IPS-15b (cell line): ENCODE results near the gene PDZRN3.
"Not testable (repeated sequence)": the region's sequence is repeated elsewhere in the genome, so short reads cannot be mapped to it uniquely, and the experiment has no call there.

Source experiments
- H3K27me3 ChIP-seq: one replicate; pipeline ENCODE4 v1.6.1; 2013; ENCODE audit warnings: low read length; ENCODE audit not compliant: control insufficient read depth, insufficient read depth
- H3K36me3 ChIP-seq: one replicate; pipeline ENCODE4 v1.6.1; 2013; ENCODE audit warnings: low read length; ENCODE audit not compliant: control insufficient read depth, insufficient read depth
- H3K4me1 ChIP-seq: one replicate; pipeline ENCODE4 v1.6.1; 2013; ENCODE audit warnings: mild to moderate bottlenecking, low read length; ENCODE audit not compliant: control insufficient read depth, insufficient read depth
- H3K4me3 ChIP-seq: one replicate; pipeline ENCODE4 v1.5.1; 2013; ENCODE audit warnings: low read depth, low read length
- H3K9ac ChIP-seq: one replicate; pipeline ENCODE4 v1.6.1; 2013; ENCODE audit warnings: low read depth, mild to moderate bottlenecking, low read length
- H3K9me3 ChIP-seq: one replicate; pipeline ENCODE4 v1.6.1; 2013; ENCODE audit warnings: mild to moderate bottlenecking, low read length; ENCODE audit not compliant: control insufficient read depth, insufficient read depth

Gene PDZRN3

GRCh38 chr3:73565374-73565773 is 59.4 kb downstream of the PDZRN3 start:
- not testable (repeated sequence) for H3K4me3 ChIP-seq, H3K9me3 ChIP-seq, H3K36me3 ChIP-seq, H3K4me1 ChIP-seq, H3K9ac ChIP-seq
- H3K27me3 ChIP-seq = peaks cover 21% of the 10 kb centered on the region

- Histone ChIP-seq H3K4me1 (no peaks in the 10 kb centered on the region), H3K36me3 (no peaks in the 10 kb centered on the region), H3K27me3 (peaks cover 34% of the 10 kb centered on the region), H3K9me3 (no peaks in the 10 kb centered on the region), H3K9ac (no peak overlapping the region), H3K4me3 (no peak overlapping the region)
These were observed 60.7 kb downstream of the PDZRN3 start for GRCh38 chr3:73563896-73564582.

- H3K27me3 ChIP-seq = peaks cover 56% of the 10 kb centered on the region
- no peaks in the 10 kb centered on the region for H3K9me3 ChIP-seq
These were observed 63.2 kb downstream of the PDZRN3 start for GRCh38 chr3:73561494-73561893.

GRCh38 chr3:73559749-73560148 is 65.0 kb downstream of the PDZRN3 start:
- Histone ChIP-seq H3K4me1 (peaks cover 8% of the 10 kb centered on the region), H3K36me3 (no peaks in the 10 kb centered on the region), H3K4me3 (no peak overlapping the region), H3K9me3 (no peaks in the 10 kb centered on the region), H3K27me3 (peaks cover 61% of the 10 kb centered on the region), H3K9ac (no peak overlapping the region)

More at GRCh38 chr3:73561494-73561893, 63.2 kb downstream of the PDZRN3 start:
- no peaks in the 10 kb centered on the region for H3K36me3 ChIP-seq
- H3K9ac ChIP-seq = no peak overlapping the region
- H3K4me3 ChIP-seq = no peak overlapping the region
- peaks cover 8% of the 10 kb centered on the region for H3K4me1 ChIP-seq

GRCh38 chr3:73558727-73559075 is 66.0 kb downstream of the PDZRN3 start:
- H3K9ac ChIP-seq = no peak overlapping the region
- H3K36me3 ChIP-seq = no peaks in the 10 kb centered on the region
- no peaks in the 10 kb centered on the region for H3K9me3 ChIP-seq
- H3K4me3 ChIP-seq = no peak overlapping the region
- H3K4me1 ChIP-seq = peaks cover 8% of the 10 kb centered on the region
- H3K27me3 ChIP-seq = peaks cover 61% of the 10 kb centered on the region

GRCh38 chr3:73557986-73558726 is 66.6 kb downstream of the PDZRN3 start:
- Histone ChIP-seq H3K36me3 (no peaks in the 10 kb centered on the region), H3K27me3 (peaks cover 61% of the 10 kb centered on the region), H3K9ac (no peak overlapping the region), H3K9me3 (no peaks in the 10 kb centered on the region), H3K4me1 (peaks cover 8% of the 10 kb centered on the region), H3K4me3 (no peak overlapping the region)

GRCh38 chr3:73556520-73557372 is 68.0 kb downstream of the PDZRN3 start:
- Histone ChIP-seq H3K4me3 (no peak overlapping the region), H3K27me3 (peaks cover 54% of the 10 kb centered on the region), H3K9me3 (no peaks in the 10 kb centered on the region), H3K4me1 (peaks cover 8% of the 10 kb centered on the region), H3K9ac (no peak overlapping the region), H3K36me3 (no peaks in the 10 kb centered on the region)

GRCh38 chr3:73555076-73555475 is 69.7 kb downstream of the PDZRN3 start:
- H3K36me3 ChIP-seq = no peaks in the 10 kb centered on the region
- peaks cover 8% of the 10 kb centered on the region for H3K4me1 ChIP-seq
- H3K4me3 ChIP-seq = no peak overlapping the region
- peaks cover 37% of the 10 kb centered on the region for H3K27me3 ChIP-seq
- H3K9ac ChIP-seq = no peak overlapping the region
- no peaks in the 10 kb centered on the region for H3K9me3 ChIP-seq

GRCh38 chr3:73552700-73553099 is 72.0 kb downstream of the PDZRN3 start:
- Histone ChIP-seq H3K27me3 (peaks cover 16% of the 10 kb centered on the region), H3K36me3 (no peaks in the 10 kb centered on the region), H3K9me3 (no peaks in the 10 kb centered on the region), H3K4me3 (no peak overlapping the region), H3K4me1 (peaks cover 5% of the 10 kb centered on the region), H3K9ac (no peak overlapping the region)

GRCh38 chr3:73550032-73550431 is 74.7 kb downstream of the PDZRN3 start:
- Histone ChIP-seq H3K4me3 (no peak overlapping the region), H3K36me3 (no peaks in the 10 kb centered on the region), H3K4me1 (peaks cover 9% of the 10 kb centered on the region), H3K27me3 (no peaks in the 10 kb centered on the region), H3K9ac (no peak overlapping the region), H3K9me3 (no peaks in the 10 kb centered on the region)

- no peaks in the 10 kb centered on the region for H3K36me3 ChIP-seq
- no peaks in the 10 kb centered on the region for H3K27me3 ChIP-seq
- peaks cover 9% of the 10 kb centered on the region for H3K4me1 ChIP-seq
- H3K9ac ChIP-seq = no peak overlapping the region
- no peak overlapping the region for H3K4me3 ChIP-seq
- no peaks in the 10 kb centered on the region for H3K9me3 ChIP-seq
These were observed 75.6 kb downstream of the PDZRN3 start for GRCh38 chr3:73549051-73549600.
